GM21717 (cell line): ENCODE results near the gene STRIP2.
"Not testable (repeated sequence)": the region's sequence is repeated elsewhere in the genome, so short reads cannot be mapped to it uniquely, and the experiment has no call there.

Source experiments
- ATAC-seq: cut with Tn5 transposase; IDR thresholded peaks from one replicate; pipeline ENCODE4 v1.9.1; 2021; ENCODE audit warnings: mild to moderate bottlenecking, moderate library complexity; ENCODE audit not compliant: unreplicated experiment

The STRIP2 gene

DNA sequence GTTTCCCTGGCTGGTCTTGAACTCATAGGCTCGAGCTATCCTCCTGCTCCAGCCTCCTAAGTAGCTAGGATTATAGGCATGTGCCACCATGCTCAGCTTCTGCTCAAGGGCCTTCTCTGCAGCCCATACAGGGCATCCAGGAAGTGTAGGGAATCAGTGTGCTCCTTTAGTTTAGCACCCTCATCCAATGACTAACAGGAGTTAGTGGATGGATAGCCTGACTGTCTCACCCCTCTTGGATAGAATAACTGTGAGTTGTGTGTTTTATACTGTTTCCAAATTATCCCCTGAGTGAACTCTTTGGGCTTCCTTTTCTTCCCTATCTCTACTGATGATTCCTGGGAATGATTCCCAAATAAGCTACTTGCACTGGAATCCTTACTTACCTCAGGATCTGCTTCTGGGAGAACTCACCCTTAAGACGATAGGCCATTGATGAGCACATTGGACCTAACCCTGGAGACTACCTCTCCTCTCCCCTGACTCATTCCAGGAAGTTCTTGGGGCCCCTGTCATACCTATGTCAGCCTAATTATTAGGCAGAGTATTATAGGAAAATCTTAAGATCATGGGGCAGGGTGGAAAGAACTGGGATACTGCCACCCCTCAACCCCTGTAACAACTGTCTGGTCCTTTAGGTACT lies 18.5 kb downstream of the STRIP2 start:
- ATAC-seq: no peak

DNA sequence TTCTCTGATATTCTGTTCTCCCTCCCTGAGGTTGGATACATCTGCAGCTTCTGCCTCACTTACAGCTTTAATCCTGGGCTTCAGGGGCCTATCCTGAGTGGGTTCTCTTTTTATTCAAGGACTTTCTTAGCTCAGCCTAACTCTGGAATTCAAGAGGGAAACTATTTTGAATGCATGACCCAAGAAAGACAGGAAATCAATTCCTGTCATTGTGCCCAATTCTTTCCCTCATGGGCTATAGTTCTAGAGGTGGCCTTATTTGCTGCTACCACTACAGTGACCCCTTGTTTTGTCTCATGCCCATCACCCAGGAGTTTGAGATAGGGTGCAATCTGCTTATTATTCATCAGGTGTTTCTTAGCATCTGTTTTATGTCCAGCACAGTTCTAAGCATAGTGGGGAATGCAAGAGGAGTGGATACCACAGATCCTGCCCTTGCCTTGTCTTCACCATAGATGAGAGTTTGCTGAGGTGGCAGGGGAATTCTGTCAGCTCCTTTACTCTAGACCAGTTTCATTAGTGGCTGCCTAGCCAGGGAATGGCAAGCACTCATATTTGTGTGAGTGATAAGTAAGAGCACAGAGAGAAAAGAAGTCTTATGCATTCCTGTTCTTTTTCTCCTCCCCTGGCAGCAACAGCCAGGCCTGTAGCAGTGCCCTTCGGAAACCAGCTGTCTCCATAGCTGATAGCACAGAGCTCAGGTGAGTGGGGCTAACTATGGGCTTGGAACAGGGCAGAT lies 19.4 kb downstream of the STRIP2 start:
- ATAC-seq: no peak

- ATAC-seq: no peak
Observed at GRCh38 chr7:129454249-129454551, 20.0 kb downstream of the STRIP2 start.

GRCh38 chr7:129456421-129456820 lies 22.2 kb downstream of the STRIP2 start:
- no peak for ATAC-seq

GRCh38 chr7:129457101-129457500 lies 22.9 kb downstream of the STRIP2 start:
- ATAC-seq: no peak

- no peak for ATAC-seq
Observed at GRCh38 chr7:129458171-129458570, 23.9 kb downstream of the STRIP2 start.

GRCh38 chr7:129461809-129462208 lies 27.6 kb downstream of the STRIP2 start:
- no peak for ATAC-seq

- no peak for ATAC-seq
Observed at GRCh38 chr7:129462420-129462819, 28.2 kb downstream of the STRIP2 start.

GRCh38 chr7:129464194-129464593 lies 30.0 kb downstream of the STRIP2 start:
- ATAC-seq: no peak

- no peak for ATAC-seq
Observed at GRCh38 chr7:129465080-129465479, 30.8 kb downstream of the STRIP2 start.

DNA sequence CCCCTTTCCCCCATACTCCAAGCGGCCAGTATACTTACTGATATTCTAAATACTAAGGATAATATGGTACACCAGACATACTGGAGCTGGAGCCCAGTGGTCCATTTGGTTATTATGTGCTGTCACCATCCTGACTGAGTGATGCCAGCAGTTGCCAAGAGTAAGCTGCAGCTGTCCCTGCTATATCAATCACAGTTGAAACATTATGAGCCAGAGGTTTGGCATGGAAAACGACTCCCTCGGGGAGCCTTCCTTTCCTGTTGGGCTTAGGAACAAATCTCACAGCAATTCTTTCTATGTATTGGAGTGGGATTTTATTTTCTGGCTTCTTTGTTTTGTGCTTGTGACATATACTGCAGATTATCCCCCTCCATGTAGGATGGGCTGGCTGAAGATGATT lies 32.6 kb downstream of the STRIP2 start:
- ATAC-seq: no peak

DNA sequence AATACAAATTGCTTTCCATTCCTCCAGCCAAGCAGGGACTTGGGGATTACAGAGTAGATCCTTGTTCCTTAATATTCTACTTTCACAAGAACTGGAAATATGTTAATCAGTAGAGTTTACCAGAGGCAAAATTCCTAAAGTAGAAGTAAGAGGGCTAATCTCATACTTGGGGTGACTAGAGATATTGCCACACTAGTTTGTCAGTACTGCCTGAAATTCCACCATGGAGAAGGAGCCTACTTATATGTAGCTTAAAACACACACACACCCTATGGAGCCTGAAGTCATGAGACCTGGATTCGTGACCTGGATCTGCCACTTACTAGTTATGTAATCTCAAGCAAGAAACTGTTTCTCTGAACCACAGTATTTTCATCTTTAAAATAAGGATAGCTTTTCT lies 33.9 kb downstream of the STRIP2 start:
- ATAC-seq: no peak

GRCh38 chr7:129468547-129468946 lies 34.3 kb downstream of the STRIP2 start:
- ATAC-seq: no peak

GRCh38 chr7:129469930-129470329 lies 35.7 kb downstream of the STRIP2 start:
- no peak for ATAC-seq

DNA sequence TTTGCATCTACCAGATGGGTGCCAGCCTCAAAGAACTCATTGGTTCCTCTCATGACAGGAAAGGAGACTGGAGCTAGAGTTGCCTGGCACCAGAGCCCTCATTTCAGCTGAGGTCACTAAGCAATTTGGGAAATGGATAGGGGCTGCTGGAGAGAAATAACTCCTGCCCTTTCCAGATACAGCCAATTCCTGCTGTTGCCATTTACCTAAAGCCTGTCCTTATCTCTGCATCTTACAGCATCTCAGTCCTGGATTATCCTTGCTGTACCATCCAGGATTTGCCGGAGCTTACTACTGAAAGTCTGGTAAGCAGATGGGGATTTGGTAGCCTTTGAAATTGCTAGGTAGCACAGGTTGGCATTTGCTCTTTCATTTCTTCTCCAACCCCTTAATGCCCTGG lies 36.2 kb downstream of the STRIP2 start:
- ATAC-seq: no peak

DNA sequence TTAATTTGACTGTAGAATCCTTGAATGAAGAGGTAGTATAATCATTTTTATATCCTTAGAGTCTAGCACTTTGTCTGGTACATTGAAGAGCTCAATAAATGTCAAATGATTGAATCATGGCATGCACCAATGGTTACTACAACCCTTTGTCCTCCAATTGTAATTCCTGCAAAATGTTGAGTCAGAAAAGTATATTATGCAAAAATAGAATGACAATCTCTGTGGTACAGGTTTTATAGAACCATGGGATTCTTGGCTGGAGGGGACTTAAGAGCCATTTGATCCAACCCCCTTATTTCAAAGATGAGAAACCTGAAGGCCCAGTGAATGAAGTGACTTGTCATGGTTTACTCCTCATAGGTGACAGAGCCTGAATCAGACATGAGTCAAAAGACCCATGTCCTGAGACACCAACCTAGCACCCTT lies 37.2 kb downstream of the STRIP2 start:
- no peak for ATAC-seq

GRCh38 chr7:129475931-129476330 lies 41.7 kb downstream of the STRIP2 start:
- ATAC-seq: not testable (repeated sequence)

DNA sequence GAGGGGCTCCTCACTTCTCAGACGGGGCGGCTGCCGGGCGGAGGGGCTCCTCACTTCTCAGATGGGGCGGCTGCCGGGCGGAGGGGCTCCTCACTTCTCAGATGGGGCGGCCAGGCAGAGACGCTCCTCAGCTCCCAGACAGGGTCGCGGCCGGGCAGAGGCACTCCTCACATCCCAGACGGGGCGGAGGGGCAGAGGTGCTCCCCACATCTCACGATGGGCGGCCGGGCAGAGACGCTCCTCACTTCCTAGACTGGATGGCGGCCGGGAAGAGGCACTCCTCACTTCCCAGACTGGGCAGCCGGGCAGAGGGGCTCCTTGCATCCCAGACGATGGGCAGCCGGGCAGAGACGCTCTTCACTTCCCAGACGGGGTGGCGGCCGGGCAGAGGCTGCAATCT lies 42.2 kb downstream of the STRIP2 start:
- ATAC-seq: not testable (repeated sequence)

DNA sequence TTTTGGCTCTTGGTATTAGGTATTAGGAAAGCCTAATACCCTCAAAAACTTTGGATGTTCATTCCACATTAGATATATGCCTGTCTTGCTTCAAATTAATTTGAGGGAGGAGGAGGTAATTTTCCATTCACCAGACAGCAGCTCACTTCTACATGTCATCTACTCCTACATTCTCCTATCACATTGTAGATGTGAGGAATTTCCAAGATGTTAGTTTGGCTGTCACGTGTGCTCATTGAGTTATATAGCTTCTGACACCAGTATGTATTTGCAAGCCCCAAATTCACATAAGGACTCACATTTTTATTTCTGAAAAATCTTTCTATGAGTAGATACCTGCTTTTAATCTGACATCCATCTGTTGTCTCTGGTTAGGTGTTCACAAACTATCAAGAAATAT lies 45.6 kb downstream of the STRIP2 start:
- ATAC-seq: no peak

- ATAC-seq: no peak
Observed at GRCh38 chr7:129480674-129481363, 46.6 kb downstream of the STRIP2 start.

DNA sequence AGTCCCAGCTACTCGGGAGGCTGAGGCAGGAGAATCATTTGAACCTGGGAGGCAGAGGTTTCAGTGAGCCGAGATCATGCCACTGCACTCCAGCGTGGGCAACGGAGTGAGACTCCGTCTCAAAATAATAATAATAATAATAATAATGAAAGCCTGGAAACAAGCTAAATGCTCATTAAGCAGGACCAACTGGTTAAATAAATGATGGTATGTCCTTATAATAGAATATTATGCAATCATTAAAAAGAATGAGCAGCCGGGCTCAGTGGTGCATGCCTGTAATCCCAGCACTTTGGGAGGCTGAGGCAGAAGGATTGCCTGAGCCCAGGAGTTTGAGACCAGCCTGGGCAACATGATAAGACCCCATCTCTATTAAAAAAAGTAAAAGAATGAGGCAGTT lies 47.1 kb downstream of the STRIP2 start:
- not testable (repeated sequence) for ATAC-seq

DNA sequence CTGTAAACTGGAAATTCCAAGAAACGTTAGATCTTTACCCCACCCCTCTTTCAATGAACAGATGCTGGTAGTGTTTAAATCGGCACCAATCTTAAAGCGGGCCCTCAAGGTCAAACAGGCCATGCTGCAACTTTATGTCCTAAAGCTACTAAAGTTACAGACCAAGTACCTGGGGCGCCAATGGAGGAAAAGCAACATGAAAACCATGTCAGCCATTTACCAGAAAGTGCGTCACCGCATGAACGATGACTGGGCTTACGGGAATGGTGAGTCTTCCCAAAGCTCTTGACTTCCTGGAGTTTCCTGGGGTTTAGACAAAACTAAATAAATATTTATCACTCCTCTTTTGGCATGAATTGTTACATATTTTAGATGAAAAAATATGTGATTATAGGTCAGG lies 48.5 kb downstream of the STRIP2 start:
- no peak for ATAC-seq
